Measurements from ENCODE around the gene CROCC2.

- TF ChIP-seq, protein P1, sequence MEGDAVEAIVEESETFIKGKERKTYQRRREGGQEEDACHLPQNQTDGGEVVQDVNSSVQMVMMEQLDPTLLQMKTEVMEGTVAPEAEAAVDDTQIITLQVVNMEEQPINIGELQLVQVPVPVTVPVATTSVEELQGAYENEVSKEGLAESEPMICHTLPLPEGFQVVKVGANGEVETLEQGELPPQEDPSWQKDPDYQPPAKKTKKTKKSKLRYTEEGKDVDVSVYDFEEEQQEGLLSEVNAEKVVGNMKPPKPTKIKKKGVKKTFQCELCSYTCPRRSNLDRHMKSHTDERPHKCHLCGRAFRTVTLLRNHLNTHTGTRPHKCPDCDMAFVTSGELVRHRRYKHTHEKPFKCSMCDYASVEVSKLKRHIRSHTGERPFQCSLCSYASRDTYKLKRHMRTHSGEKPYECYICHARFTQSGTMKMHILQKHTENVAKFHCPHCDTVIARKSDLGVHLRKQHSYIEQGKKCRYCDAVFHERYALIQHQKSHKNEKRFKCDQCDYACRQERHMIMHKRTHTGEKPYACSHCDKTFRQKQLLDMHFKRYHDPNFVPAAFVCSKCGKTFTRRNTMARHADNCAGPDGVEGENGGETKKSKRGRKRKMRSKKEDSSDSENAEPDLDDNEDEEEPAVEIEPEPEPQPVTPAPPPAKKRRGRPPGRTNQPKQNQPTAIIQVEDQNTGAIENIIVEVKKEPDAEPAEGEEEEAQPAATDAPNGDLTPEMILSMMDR (IDR thresholded peaks at IDR 0.05): no peak
- no peak for TF ChIP-seq POLR2A (IDR thresholded peaks at IDR 0.05)
Observed at GRCh38 chr2:240946046-240946445, 39.9 kb downstream of the CROCC2 start.

All from lower leg skin (tissue), 3 donors.